Liver (tissue), 3 donors: ENCODE data around the gene MCF2L.

Experiments
- RAD21 ChIP-seq, 2 donors: IDR thresholded peaks; 2 replicates each; pipeline ENCODE4 v1.6.1; 2016; ENCODE audit warnings: antibody characterized with exemption in 2 of 2, mild to moderate bottlenecking in 2 of 2
- SP1 ChIP-seq: IDR thresholded peaks from 2 replicates; pipeline ENCODE4 v1.6.1; 2018; ENCODE audit warnings: antibody characterized with exemption, mild to moderate bottlenecking
- TF ChIP-seq, protein P1 (sequence below): fragments of 150-350 bp; IDR thresholded peaks from 2 replicates; pipeline ENCODE4 v1.5.1; 2017; ENCODE audit warnings: improper control_type of control experiment, low read depth, low read length; ENCODE audit not compliant: missing input control
- TF ChIP-seq, protein P2 (sequence below): IDR thresholded peaks from 2 replicates; pipeline ENCODE4 v1.6.1; 2016; ENCODE audit warnings: antibody characterized with exemption
- donor health status: healthy.
- donor health status: healthy.

GRCh38 chr13:113083402-113084061, 114.5 kb downstream of the MCF2L start:
- TF ChIP-seq, protein P1, sequence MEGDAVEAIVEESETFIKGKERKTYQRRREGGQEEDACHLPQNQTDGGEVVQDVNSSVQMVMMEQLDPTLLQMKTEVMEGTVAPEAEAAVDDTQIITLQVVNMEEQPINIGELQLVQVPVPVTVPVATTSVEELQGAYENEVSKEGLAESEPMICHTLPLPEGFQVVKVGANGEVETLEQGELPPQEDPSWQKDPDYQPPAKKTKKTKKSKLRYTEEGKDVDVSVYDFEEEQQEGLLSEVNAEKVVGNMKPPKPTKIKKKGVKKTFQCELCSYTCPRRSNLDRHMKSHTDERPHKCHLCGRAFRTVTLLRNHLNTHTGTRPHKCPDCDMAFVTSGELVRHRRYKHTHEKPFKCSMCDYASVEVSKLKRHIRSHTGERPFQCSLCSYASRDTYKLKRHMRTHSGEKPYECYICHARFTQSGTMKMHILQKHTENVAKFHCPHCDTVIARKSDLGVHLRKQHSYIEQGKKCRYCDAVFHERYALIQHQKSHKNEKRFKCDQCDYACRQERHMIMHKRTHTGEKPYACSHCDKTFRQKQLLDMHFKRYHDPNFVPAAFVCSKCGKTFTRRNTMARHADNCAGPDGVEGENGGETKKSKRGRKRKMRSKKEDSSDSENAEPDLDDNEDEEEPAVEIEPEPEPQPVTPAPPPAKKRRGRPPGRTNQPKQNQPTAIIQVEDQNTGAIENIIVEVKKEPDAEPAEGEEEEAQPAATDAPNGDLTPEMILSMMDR: no peak
- TF ChIP-seq, protein P2, sequence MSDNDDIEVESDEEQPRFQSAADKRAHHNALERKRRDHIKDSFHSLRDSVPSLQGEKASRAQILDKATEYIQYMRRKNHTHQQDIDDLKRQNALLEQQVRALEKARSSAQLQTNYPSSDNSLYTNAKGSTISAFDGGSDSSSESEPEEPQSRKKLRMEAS: no peak
- no peak for TF ChIP-seq RAD21 (IDR thresholded peaks at IDR 0.05)
- no peak for TF ChIP-seq SP1
